T-helper 17 cell (primary cell): Measurements from ENCODE around the gene PCOLCE2. TPM values are rescaled to one million over a fixed set of nuclear protein-coding genes. Genes with fewer than 3 reads are reported as not detected.

Experiments
- ATAC-seq: fragments of 150-1000 bp; cut with Tn5 transposase; 2 replicates; pipeline ENCODE4 v1.10.0; 2021; ENCODE audit warnings: mild to moderate bottlenecking, moderate library complexity
- DNase-seq, 3 donors: peaks; one replicate each; pipeline versions ENCODE4 v3.0.0 to v3.0.0-alpha.2; 2020 to 2021
- H3K9me3 ChIP-seq: one replicate; pipeline ENCODE4 v1.7.0; 2013; ENCODE audit warnings: low read length, mild to moderate bottlenecking; ENCODE audit not compliant: control insufficient read depth, poor library complexity, severe bottlenecking
- H3K27ac Mint-ChIP-seq: one replicate; pipeline ENCODE4 v1.8.0; 2022; ENCODE audit warnings: mild to moderate bottlenecking, moderate library complexity, mixed read lengths
- H3K27me3 Mint-ChIP-seq: one replicate; pipeline ENCODE4 v1.8.0; 2022; ENCODE audit warnings: mixed read lengths
- H3K36me3 Mint-ChIP-seq: one replicate; pipeline ENCODE4 v1.8.0; 2022; ENCODE audit warnings: low read depth, mixed read lengths
- H3K4me1 Mint-ChIP-seq: one replicate; pipeline ENCODE4 v1.8.0; 2022; ENCODE audit warnings: mild to moderate bottlenecking, mixed read lengths
- H3K4me3 Mint-ChIP-seq: one replicate; pipeline ENCODE4 v1.8.0; 2022; ENCODE audit warnings: mild to moderate bottlenecking, moderate library complexity, mixed read lengths
- total RNA-seq, 4 donors: library from RNA in 2 of 4; stranded (reverse) in 2 of 4; gene quantifications; one replicate each; pipeline ENCODE4 v1.2.3 and lab custom pipeline; 2022 to 2026

PCOLCE2 gene
- total RNA-seq, 2 donors from 2014 or later = not detected

DNA sequence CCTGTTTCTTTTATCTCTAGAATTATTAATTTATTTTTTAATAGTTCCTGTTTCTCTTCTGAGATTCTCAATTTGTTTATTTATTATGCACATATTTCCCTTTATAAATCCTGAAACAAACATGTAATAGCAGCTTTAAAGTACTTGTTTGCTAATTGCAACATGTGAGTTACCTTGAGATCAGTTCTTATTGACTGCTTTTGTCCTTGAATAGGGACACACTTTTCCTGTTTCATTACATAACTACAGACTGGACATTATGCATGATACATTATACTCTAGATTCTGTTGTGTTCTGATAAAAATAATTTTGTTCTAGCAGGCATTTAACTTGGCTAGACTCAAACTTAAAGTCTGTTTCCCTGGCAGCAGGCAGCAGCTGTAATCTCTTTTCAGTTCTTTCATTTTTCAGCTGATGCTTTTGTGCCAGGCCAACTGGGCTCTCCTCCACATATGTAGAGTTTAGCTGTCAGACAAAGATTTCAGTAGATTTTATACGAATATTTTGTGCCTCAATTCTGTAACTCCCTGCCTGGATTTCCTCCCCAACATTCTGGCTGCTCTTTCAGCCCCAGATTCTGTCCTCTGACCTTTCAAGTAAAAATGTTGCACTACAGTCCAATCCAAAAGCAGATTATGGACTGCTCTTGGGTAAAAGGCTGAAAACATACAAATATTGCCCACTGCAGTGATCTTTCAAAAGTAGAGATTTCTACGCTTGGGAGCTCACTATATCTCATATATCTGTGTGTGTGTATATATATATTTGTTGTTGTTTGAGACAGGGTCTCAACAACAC is 41.9 kb downstream of the PCOLCE2 start:
- no peak overlapping the region for H3K4me3 Mint-ChIP-seq
- no peaks in the 10 kb centered on the region for H3K9me3 ChIP-seq
- no peaks in the 10 kb centered on the region for H3K36me3 Mint-ChIP-seq
- no peak overlapping the region for H3K27ac Mint-ChIP-seq
- DNase-seq = no peak
- no peaks in the 10 kb centered on the region for H3K4me1 Mint-ChIP-seq
- peaks cover 15% of the 10 kb centered on the region for H3K27me3 Mint-ChIP-seq
- ATAC-seq = no peak

DNA sequence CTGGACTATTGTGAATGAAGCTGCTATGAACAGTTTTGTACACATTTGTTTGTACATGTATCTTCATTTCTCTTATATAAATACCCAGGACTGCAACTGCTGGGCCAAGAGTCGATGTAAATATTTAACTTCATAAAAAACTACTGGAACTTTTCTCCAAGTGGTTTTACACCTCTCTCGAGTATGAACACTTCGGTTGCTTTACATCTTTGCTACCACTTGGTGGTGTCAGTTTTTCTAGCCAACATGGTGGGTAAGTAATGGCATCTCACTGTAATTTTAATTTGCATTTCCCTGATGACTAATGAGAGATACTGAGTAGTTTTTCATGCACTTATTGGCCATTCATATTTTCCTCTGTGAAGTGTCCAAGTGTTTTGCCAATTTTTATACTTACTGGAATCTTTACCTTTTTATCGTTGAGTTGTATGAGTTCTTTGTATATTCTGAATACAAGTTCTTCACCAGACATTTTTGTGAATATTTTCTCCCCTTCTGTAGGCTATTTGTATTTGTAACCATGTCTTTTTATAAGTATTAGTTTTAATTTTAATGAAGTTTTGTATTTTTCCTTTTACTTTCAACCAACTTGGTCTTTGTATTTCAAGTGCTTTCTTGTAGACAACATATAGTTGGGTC is 44.4 kb downstream of the PCOLCE2 start:
- no peaks in the 10 kb centered on the region for H3K4me1 Mint-ChIP-seq
- no peaks in the 10 kb centered on the region for H3K9me3 ChIP-seq
- H3K36me3 Mint-ChIP-seq = no peaks in the 10 kb centered on the region
- ATAC-seq = peak; percentile 39
- H3K4me3 Mint-ChIP-seq = no peak overlapping the region
- no peak overlapping the region for H3K27ac Mint-ChIP-seq
- no peak for DNase-seq
- H3K27me3 Mint-ChIP-seq = peaks cover 25% of the 10 kb centered on the region

DNA sequence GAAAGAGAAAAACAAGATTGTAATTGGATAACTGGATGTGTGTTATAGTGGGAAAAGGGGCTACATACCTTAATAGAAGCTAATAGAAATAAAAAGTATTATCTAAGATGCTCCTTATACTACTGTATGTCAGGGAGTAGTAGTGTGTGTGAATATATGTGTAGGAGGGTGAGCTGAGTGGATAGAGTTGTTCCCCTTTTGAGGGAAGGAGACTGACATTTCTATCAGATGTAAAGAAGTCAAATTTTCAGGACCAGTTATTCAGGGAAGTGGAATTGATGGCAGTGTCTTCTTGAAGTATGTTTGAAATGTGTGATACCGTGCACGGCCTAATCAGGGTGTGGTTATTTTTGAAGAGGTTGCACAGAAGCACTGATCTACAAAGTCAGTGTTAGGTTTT is 49.1 kb downstream of the PCOLCE2 start:
- Mint-ChIP-seq H3K27ac (no peak overlapping the region), H3K36me3 (no peaks in the 10 kb centered on the region), H3K4me1 (no peaks in the 10 kb centered on the region), H3K4me3 (no peak overlapping the region), H3K27me3 (peaks cover 37% of the 10 kb centered on the region)
- ATAC-seq = no peak
- DNase-seq = no peak
- H3K9me3 ChIP-seq = no peaks in the 10 kb centered on the region

DNA sequence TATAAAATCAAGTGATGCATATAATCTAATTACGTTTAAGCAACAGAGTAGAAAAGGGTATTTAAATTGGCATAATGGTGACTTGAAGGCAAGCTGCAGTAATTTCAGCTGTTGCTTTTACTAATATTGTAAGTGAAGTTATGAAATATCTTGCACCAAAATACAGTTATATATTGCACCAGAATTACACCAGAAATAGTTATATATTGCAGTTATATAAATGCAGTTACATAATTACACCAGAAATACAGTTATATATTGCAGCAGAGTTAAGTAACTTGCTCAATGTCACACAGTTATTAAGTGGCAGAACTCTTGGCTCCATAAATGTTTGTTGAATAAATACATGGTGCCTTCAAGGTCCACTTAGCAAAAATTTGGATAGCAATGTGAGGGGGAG is 51.4 kb downstream of the PCOLCE2 start:
- H3K27me3 Mint-ChIP-seq = peaks cover 37% of the 10 kb centered on the region

DNA sequence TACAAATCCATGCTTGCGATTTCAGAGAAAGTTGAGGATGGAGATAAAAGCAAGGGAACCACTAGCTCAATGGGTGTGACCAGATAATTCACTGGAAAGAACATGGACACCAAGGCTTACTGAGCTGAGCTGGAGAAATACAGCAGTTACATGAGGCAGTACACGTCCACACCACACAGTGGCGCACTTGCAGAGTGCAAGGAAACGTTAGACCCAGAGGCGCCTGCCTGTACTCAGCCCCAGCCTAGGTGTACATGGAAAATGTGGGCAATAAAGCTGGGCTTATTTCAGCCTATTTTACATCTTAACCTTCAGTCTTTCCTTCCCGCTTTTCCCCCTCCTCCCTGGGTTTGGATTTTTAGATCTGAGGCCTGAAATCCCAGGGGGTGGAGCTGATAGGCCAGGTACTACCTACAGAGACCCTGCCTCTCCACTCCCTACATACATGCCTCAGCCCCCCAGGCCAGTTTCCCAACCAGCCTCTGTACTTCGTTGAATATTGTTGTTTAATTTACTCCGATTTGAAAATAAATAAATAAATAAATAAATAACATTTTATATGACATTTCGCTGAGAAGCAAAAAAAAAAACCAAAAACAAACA is 60.1 kb downstream of the PCOLCE2 start:
- peaks cover 43% of the 10 kb centered on the region for H3K27me3 Mint-ChIP-seq
- H3K36me3 Mint-ChIP-seq = no peaks in the 10 kb centered on the region
- DNase-seq (peak; percentile 13 to 47 (median 22)), ATAC-seq (peak; percentile 91)
- no peak overlapping the region for H3K27ac Mint-ChIP-seq
- H3K4me1 Mint-ChIP-seq = peaks cover 2% of the 10 kb centered on the region
- no peaks in the 10 kb centered on the region for H3K9me3 ChIP-seq
- H3K4me3 Mint-ChIP-seq = no peak overlapping the region

More for the DNA sequence above, 51.4 kb downstream of the PCOLCE2 start:
- ATAC-seq (no peak), DNase-seq (no peak)
- Mint-ChIP-seq H3K4me3 (no peak overlapping the region), H3K4me1 (no peaks in the 10 kb centered on the region), H3K36me3 (no peaks in the 10 kb centered on the region), H3K27ac (no peak overlapping the region)
- H3K9me3 ChIP-seq = no peaks in the 10 kb centered on the region

DNA sequence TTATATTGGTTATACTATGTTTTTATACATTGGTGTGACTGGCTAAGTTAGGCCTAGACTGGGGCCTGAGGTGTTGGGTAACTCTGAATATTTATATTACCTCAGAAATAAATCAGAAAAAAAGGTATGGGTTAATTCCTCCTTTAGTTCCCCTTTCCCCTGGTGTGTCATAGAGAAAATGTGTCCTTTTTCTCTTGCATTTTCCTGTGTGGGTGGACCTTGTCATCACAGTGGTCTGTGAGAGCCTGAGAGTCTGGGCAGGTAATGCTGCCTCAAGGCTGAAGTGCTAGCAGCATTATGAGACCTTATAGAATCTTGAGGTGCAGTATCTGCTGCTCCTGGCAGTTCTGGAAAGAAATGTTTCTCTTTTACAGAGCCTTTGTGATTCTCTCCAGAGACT is 69.7 kb downstream of the PCOLCE2 start:
- H3K4me1 Mint-ChIP-seq = peaks cover 2% of the 10 kb centered on the region
- DNase-seq (no peak), ATAC-seq (no peak)
- no peaks in the 10 kb centered on the region for H3K9me3 ChIP-seq
- no peak overlapping the region for H3K27ac Mint-ChIP-seq
- no peak overlapping the region for H3K4me3 Mint-ChIP-seq
- no peaks in the 10 kb centered on the region for H3K36me3 Mint-ChIP-seq
- H3K27me3 Mint-ChIP-seq = peaks cover 36% of the 10 kb centered on the region

DNA sequence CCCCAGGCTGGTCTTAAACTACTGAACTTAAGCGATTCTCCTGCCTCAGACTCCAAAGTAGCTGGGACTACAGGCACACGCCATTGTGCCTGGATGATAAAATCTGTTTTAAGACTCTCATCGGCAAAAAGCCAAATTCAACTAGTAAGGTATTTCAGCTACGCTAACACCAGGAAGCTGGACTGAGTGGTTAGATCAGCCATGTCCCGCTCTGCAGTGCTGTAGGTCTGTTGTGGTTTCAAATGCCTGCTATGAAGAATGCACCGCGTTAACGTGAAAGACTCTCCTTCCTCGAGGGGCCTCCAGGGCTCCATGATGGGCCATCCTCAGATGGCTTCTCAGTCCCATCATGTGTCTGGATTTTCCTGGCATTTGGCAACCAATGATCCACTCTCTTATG is 70.2 kb downstream of the PCOLCE2 start:
- Mint-ChIP-seq H3K27ac (no peak overlapping the region), H3K27me3 (peaks cover 33% of the 10 kb centered on the region), H3K4me3 (no peak overlapping the region), H3K36me3 (no peaks in the 10 kb centered on the region), H3K4me1 (peaks cover 2% of the 10 kb centered on the region)
- no peaks in the 10 kb centered on the region for H3K9me3 ChIP-seq
- no peak for DNase-seq
- ATAC-seq = no peak

DNA sequence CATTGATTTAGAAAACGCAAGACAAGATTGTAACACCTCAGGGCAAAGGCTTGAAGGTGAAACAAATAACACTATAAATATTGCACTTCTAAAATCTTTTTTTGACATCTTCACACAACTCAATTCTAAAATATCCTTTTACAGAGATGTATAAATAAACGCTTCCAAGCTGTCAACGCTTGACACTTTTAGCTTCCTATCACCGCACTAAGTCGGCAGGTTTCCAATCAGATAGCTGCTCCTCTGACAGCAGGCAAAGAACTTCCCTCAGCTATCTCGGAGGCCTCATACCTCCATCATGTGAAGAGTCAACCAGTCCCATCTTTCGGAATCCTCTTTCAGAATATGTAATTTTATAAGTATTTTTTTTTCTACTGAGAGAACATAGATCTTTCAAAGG is 71.0 kb downstream of the PCOLCE2 start:
- Mint-ChIP-seq H3K27ac (no peak overlapping the region), H3K36me3 (no peaks in the 10 kb centered on the region), H3K4me1 (peaks cover 2% of the 10 kb centered on the region), H3K27me3 (peaks cover 31% of the 10 kb centered on the region), H3K4me3 (no peak overlapping the region)
- ATAC-seq = no peak
- no peak for DNase-seq
- H3K9me3 ChIP-seq = no peaks in the 10 kb centered on the region

DNA sequence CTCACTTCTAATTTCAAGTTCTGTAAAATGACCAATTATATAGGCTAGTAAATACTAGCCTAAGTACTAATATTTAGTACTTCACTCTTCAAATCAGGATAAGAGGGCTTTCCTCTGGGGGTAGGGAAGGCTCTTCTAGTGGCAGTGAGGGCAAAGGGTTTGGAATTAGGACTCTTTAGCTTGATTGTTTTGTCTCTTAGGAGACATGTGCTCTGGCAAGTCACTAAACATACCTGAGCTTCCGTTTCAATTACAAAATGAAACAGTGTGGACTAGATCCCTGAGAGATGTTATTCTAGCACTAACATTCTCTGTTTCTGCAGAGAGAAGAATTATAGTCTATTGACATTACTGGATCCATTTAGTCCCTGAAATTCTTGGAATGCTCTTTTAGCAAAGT is 71.5 kb downstream of the PCOLCE2 start:
- no peaks in the 10 kb centered on the region for H3K36me3 Mint-ChIP-seq
- no peak overlapping the region for H3K4me3 Mint-ChIP-seq
- no peak for DNase-seq
- no peak overlapping the region for H3K27ac Mint-ChIP-seq
- H3K9me3 ChIP-seq = no peaks in the 10 kb centered on the region
- H3K27me3 Mint-ChIP-seq = peaks cover 27% of the 10 kb centered on the region
- peaks cover 2% of the 10 kb centered on the region for H3K4me1 Mint-ChIP-seq
- ATAC-seq = no peak

DNA sequence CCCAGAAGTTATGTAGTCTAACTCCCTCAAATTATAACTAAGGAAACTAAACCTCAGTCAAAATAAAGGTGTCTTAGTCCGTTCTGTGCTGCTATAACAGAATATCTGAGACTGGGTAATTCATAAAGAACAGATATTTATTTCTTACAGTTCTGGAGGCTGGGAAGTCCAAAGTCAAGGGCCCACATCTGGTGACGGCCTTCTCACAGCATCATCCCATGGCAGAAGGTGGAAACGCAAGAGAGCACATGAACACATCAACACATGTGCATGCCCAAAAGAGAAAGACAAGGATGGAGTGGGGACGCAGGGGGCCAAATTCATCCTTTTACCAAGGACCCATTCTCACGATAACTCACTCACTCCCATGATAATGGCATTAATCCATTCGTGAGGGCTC is 73.1 kb downstream of the PCOLCE2 start:
- H3K9me3 ChIP-seq = no peaks in the 10 kb centered on the region
- DNase-seq = no peak
- no peak overlapping the region for H3K4me3 Mint-ChIP-seq

DNA sequence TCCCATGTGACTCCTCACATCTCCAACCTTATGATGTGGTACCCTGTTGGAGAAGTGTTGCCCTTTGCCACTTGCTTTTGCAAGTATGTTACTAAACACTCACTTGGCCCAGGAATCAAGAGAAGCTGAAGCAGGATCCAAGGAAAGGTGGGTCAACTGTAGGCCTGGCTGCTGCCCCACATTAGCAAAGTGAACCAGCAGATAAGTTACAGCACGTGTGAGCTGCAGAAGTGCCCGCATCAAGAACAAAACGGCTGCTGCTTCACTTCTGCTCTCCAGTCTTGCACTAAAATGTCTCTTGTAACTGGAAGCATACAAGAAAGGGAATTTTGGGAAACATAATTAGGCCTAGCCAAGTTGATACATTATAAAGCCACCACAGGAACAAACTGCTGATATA is 79.6 kb downstream of the PCOLCE2 start:
- H3K36me3 Mint-ChIP-seq = no peaks in the 10 kb centered on the region
- ATAC-seq (no peak), DNase-seq (no peak)
- H3K27me3 Mint-ChIP-seq = peaks cover 10% of the 10 kb centered on the region
- no peak overlapping the region for H3K4me3 Mint-ChIP-seq
- H3K27ac Mint-ChIP-seq = no peak overlapping the region
- no peaks in the 10 kb centered on the region for H3K9me3 ChIP-seq
- H3K4me1 Mint-ChIP-seq = no peaks in the 10 kb centered on the region

More for the DNA sequence above, 73.1 kb downstream of the PCOLCE2 start:
- no peak overlapping the region for H3K27ac Mint-ChIP-seq
- no peak for ATAC-seq
- peaks cover 27% of the 10 kb centered on the region for H3K27me3 Mint-ChIP-seq
- H3K36me3 Mint-ChIP-seq = no peaks in the 10 kb centered on the region
- peaks cover 2% of the 10 kb centered on the region for H3K4me1 Mint-ChIP-seq

DNA sequence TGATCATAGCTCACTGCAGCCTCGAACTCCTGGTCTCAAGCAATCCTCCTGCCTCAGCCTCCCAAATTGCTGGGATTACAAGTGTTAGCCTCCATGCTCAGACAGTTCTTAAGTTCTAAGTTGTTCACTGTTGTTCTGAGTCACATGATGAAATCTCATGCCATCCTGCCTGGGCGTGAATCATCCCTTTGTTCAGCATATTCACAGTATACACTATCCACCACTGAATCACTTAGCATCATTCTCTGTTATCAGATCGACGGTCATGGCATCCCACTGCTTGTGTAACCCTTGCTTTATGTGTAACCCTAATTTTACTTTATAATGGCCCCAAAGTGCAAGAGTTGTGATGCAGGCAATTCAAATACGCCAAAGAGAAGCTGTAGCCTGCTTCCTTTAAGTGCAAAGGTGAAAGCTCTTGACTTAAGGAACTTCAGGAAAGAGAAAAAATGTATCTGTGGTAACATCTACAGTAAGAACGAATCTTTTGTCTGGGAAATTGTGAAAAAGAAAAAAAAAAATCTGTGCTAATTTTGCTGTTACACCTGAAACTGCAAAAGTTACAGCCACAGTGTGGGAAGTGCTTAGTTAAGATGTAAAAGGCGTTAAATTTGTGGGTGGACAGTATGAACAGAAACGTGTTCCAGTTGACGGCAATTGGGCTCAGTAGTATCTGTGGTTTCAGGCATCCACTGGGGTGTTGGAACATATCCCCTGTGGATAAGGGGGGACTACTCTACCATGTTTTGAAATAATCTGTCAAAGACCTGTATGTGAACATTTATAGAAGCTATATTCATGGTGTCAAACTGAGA is 80.6 kb downstream of the PCOLCE2 start:
- H3K9me3 ChIP-seq = no peaks in the 10 kb centered on the region
- no peak overlapping the region for H3K27ac Mint-ChIP-seq
- H3K36me3 Mint-ChIP-seq = no peaks in the 10 kb centered on the region
- DNase-seq (no peak), ATAC-seq (no peak)
- peaks cover 10% of the 10 kb centered on the region for H3K27me3 Mint-ChIP-seq
- H3K4me3 Mint-ChIP-seq = no peak overlapping the region
- no peaks in the 10 kb centered on the region for H3K4me1 Mint-ChIP-seq

DNA sequence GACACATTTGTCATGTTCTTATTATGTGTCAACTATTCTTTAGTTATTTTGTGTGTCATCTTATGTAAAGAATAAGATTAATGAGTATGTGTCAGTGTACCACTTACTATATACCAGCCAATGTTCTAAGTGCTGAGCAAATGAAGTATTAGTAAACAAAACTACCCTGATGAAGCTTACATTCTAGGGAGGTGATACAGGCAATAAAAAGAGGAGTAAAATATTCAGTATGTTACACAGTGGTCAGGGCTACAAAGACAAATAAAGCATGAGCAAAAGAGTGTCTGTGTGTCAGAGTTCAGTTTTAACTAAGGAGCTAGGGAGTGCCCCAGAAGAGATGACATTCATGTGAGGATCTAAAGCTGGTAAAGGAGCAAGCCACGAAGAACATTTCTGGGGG is 86.0 kb downstream of the PCOLCE2 start:
- Mint-ChIP-seq H3K4me3 (no peak overlapping the region), H3K27me3 (no peaks in the 10 kb centered on the region), H3K4me1 (peaks cover 3% of the 10 kb centered on the region), H3K27ac (no peak overlapping the region), H3K36me3 (peaks cover 5% of the 10 kb centered on the region)
- H3K9me3 ChIP-seq = no peaks in the 10 kb centered on the region
- ATAC-seq (no peak), DNase-seq (no peak)
